Testis (tissue), 3 donors: ENCODE measurements around the gene GLI3. TPM values are rescaled to one million over a fixed set of nuclear protein-coding genes. Genes with fewer than 3 reads are reported as not detected.

ENCODE experiments used
- DNase-seq: peaks from one replicate; pipeline ENCODE4 v3.0.0-alpha.2; 2019
- H3K27ac ChIP-seq, 2 donors: fragments of 200-600 bp; sonication (generic); one replicate each; pipeline ENCODE4 v1.5.1; 2019
- H3K27me3 ChIP-seq: fragments of 200-600 bp; sonication (generic); one replicate; pipeline ENCODE4 v1.5.1; 2019
- H3K36me3 ChIP-seq: fragments of 200-600 bp; sonication (generic); one replicate; pipeline ENCODE4 v1.5.1; 2017; ENCODE audit warnings: low read depth; ENCODE audit errors: missing control alignments
- H3K4me1 ChIP-seq: fragments of 200-600 bp; sonication (generic); one replicate; pipeline ENCODE4 v1.5.1; 2019
- H3K4me3 ChIP-seq, 2 donors: fragments of 200-600 bp; sonication (generic); one replicate each; pipeline ENCODE4 v1.5.1; 2017 to 2019
- H3K9me3 ChIP-seq: fragments of 200-600 bp; sonication (generic); one replicate; pipeline ENCODE4 v1.5.1; 2017
- CTCF ChIP-seq, 3 experiments: fragments of 450-650 bp in 2 of 3; fragments of 200-600 bp in 1 of 3; sonication (generic) in 1 of 3; IDR thresholded peaks; one replicate each; pipeline ENCODE4 v1.5.1; 2016 to 2019; ENCODE audit warnings: antibody characterized with exemption in 3 of 3, mild to moderate bottlenecking in 2 of 3, moderate library complexity in 1 of 3
- POLR2A ChIP-seq: fragments of 450-650 bp; IDR thresholded peaks from one replicate; pipeline ENCODE4 v1.6.1; 2017; ENCODE audit warnings: antibody characterized with exemption, mild to moderate bottlenecking, moderate library complexity
- WGBS, 2 donors: methylation state at CpG; one replicate each; pipeline ENCODE4 v1.1.5; 2018; 5-methylcytosine and 5-hydroxymethylcytosine counted together
- intact Hi-C: fragments of 100-400 bp; cut with DNase I; formaldehyde crosslinking; loops from one replicate; pipeline ENCODE4 v1.15.1; 2023; ENCODE audit warnings: low total_unique reads
- polyA plus RNA-seq: library from polyadenylated mRNA; stranded (reverse); fragments of 350-450 nt; fragmentation: Illumina TruSeq; extraction: RNeasy Lipid Tissue Mini Kit (QIAGEN cat#74804); gene quantifications from one replicate; pipeline ENCODE4 v1.2.3, GENCODE V29; 2014; ENCODE audit warnings: low read depth, low replicate concordance; ENCODE audit not compliant: insufficient read depth
- total RNA-seq, 2 donors: library from RNA; depleted of rRNA; stranded (reverse); fragments of >200 nt; gene quantifications; one replicate each; pipeline ENCODE4 v1.2.3, GENCODE V29; 2016

GLI3 gene
- total and polyA plus RNA-seq, 3 donors from 2014 or later, result 3.8 to 7.3 (median 5.0) TPM

GRCh38 chr7:42022791-42023190 lies 214.2 kb downstream of the GLI3 start:
- no peak overlapping the region for H3K27ac ChIP-seq
- H3K9me3 ChIP-seq, result no peaks in the 10 kb centered on the region
- H3K4me1 ChIP-seq, result no peaks in the 10 kb centered on the region
- DNase-seq, result no peak
- no peaks in the 10 kb centered on the region for H3K36me3 ChIP-seq
- intact Hi-C loops, result no loop called here
- H3K27me3 ChIP-seq, result no peaks in the 10 kb centered on the region
- H3K4me3 ChIP-seq, result no peak overlapping the region
- WGBS, 2 donors, result 89 to 90% methylated on average over 2 of the region's 2 CpGs
- TF ChIP-seq POLR2A (no peak), CTCF (IDR thresholded peaks at IDR 0.05) (no peak)

GRCh38 chr7:42022056-42022455 lies 215.0 kb downstream of the GLI3 start:
- Histone ChIP-seq H3K4me3 (no peak overlapping the region), H3K9me3 (no peaks in the 10 kb centered on the region), H3K4me1 (no peaks in the 10 kb centered on the region), H3K27me3 (no peaks in the 10 kb centered on the region), H3K27ac (no peak overlapping the region), H3K36me3 (no peaks in the 10 kb centered on the region)
- 79 to 81% methylated on average over 6 of the region's 6 CpGs for WGBS, 2 donors
- TF ChIP-seq POLR2A (no peak), CTCF (IDR thresholded peaks at IDR 0.05) (no peak)
- no peak for DNase-seq
- intact Hi-C loops, result no loop called here

DNA sequence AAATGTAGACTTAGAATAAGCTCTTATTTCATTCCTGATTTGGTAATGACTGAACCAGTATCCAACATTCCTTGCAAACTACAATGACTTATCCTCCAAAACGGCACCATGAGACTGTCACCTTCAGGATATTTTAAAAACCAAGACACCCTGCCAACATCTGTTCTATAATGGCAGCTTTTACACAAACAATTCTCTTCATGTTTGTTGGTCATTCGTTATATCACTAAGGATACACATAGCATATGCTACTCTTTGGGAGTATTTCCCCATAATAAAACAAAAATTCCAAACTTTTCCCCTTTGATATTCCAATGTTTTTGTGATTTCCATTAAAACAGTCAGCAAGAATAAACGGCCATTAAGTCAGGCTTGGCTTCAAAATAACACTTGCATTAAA lies 215.4 kb downstream of the GLI3 start:
- H3K27ac ChIP-seq, result no peak overlapping the region
- no peak for TF ChIP-seq CTCF (IDR thresholded peaks at IDR 0.05)
- TF ChIP-seq POLR2A, result no peak
- intact Hi-C loops, result no loop called here
- no peaks in the 10 kb centered on the region for H3K9me3 ChIP-seq
- H3K36me3 ChIP-seq, result no peaks in the 10 kb centered on the region
- no peaks in the 10 kb centered on the region for H3K27me3 ChIP-seq
- WGBS, 2 donors, result 87 to 91% methylated on average over 3 of the region's 3 CpGs
- no peak overlapping the region for H3K4me3 ChIP-seq
- DNase-seq, result no peak
- H3K4me1 ChIP-seq, result no peaks in the 10 kb centered on the region

DNA sequence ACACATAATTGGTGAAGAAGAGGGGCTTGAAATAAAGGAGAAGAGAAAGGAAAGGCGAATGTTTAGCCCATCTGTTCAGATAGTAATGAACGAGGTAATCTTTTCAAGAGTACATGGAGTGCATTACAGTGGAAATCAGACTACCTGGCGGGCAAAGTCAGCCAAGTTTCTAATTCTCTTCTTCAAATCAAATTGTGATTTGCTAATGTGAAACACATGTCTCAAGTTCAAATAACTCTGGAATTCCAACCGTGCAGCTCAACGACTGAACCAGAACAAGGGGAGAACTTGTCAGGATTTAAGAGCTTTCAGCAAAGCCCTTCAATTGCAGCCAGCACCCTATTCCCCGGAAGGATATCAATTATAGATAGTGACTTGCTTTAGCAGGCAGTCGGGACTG lies 216.9 kb downstream of the GLI3 start:
- Histone ChIP-seq H3K9me3 (no peaks in the 10 kb centered on the region), H3K4me3 (no peak overlapping the region), H3K36me3 (no peaks in the 10 kb centered on the region), H3K4me1 (no peaks in the 10 kb centered on the region), H3K27me3 (no peaks in the 10 kb centered on the region), H3K27ac (no peak overlapping the region)
- 39 to 40% methylated on average over 7 of the region's 7 CpGs for WGBS, 2 donors
- intact Hi-C loops, result no loop called here
- TF ChIP-seq POLR2A, result no peak
- TF ChIP-seq CTCF (IDR thresholded peaks at IDR 0.05), result no peak
- DNase-seq, result no peak

- intact Hi-C loops, result no loop called here
- H3K4me1 ChIP-seq, result no peaks in the 10 kb centered on the region
- H3K27ac ChIP-seq, result no peak overlapping the region
- WGBS, 2 donors, result 62 to 77% methylated on average over 15 of the region's 15 CpGs
- H3K4me3 ChIP-seq, result no peak overlapping the region
- no peak for DNase-seq
- no peaks in the 10 kb centered on the region for H3K27me3 ChIP-seq
- no peak for TF ChIP-seq CTCF (IDR thresholded peaks at IDR 0.05)
- no peak for TF ChIP-seq POLR2A
- no peaks in the 10 kb centered on the region for H3K9me3 ChIP-seq
- no peaks in the 10 kb centered on the region for H3K36me3 ChIP-seq
Measured at GRCh38 chr7:42017349-42017986, 219.5 kb downstream of the GLI3 start.
